DOHH2 (cell line): Measurements from ENCODE around the gene R3HDM4.

Source experiments
- H3F3A ChIP-seq: fragments of 200-600 bp; sonication (generic), shearing (Covaris generic); 2 replicates; pipeline ENCODE4 v1.6.0; 2016; ENCODE audit warnings: antibody characterized with exemption, mild to moderate bottlenecking; ENCODE audit not compliant: control insufficient read depth, insufficient read depth
- H3K27ac ChIP-seq: fragments of 200-600 bp; sonication (generic); 2 replicates; pipeline ENCODE4 v1.5.1; 2014; ENCODE audit warnings: low read depth, mild to moderate bottlenecking, low read length, moderate library complexity
- H3K27me3 ChIP-seq: fragments of 200-600 bp; sonication (generic); 2 replicates; pipeline ENCODE4 v1.6.1; 2014; ENCODE audit warnings: mild to moderate bottlenecking, low read length, mixed read lengths; ENCODE audit not compliant: control insufficient read depth
- H3K36me3 ChIP-seq: fragments of 200-600 bp; sonication (generic); 2 replicates; pipeline ENCODE4 v1.6.1; 2014; ENCODE audit warnings: mild to moderate bottlenecking, low read length, moderate library complexity, mixed read lengths; ENCODE audit not compliant: control insufficient read depth
- H3K4me1 ChIP-seq: fragments of 200-600 bp; sonication (generic); 2 replicates; pipeline ENCODE4 v1.6.1; 2014; ENCODE audit warnings: mild to moderate bottlenecking, low read length, mixed read lengths; ENCODE audit not compliant: control insufficient read depth
- H3K4me2 ChIP-seq: fragments of 200-600 bp; sonication (generic); 2 replicates; pipeline ENCODE4 v1.6.0; 2014; ENCODE audit warnings: mild to moderate bottlenecking, low read length, moderate library complexity
- H3K4me3 ChIP-seq: fragments of 200-600 bp; sonication (generic); 2 replicates; pipeline ENCODE4 v1.5.1; 2014; ENCODE audit warnings: mild to moderate bottlenecking, low read length, mixed read lengths
- H3K79me2 ChIP-seq: fragments of 200-600 bp; sonication (generic); 2 replicates; pipeline ENCODE4 v1.6.1; 2014; ENCODE audit warnings: mild to moderate bottlenecking, low read length, mixed read lengths; ENCODE audit not compliant: control insufficient read depth
- H3K9me2 ChIP-seq: fragments of 200-600 bp; sonication (generic); replicated peaks from 2 replicates; pipeline ENCODE4 v1.6.1; 2014; ENCODE audit warnings: mild to moderate bottlenecking, low read length, mixed read lengths; ENCODE audit not compliant: control insufficient read depth
- H3K9me3 ChIP-seq: fragments of 200-600 bp; sonication (generic); 2 replicates; pipeline ENCODE4 v1.6.1; 2014; ENCODE audit warnings: antibody characterized with exemption, low read length, mixed read lengths; ENCODE audit not compliant: control insufficient read depth, insufficient read depth
- H4K20me1 ChIP-seq: fragments of 200-600 bp; sonication (generic); 2 replicates; pipeline ENCODE4 v1.6.0; 2014; ENCODE audit warnings: low read depth, mild to moderate bottlenecking, antibody characterized with exemption, low read length, moderate library complexity; ENCODE audit not compliant: control insufficient read depth, insufficient read depth
- CTCF ChIP-seq: fragments of 200-600 bp; sonication (generic); IDR thresholded peaks from one replicate; pipeline ENCODE4 v1.5.1; 2014; ENCODE audit warnings: antibody characterized with exemption, mild to moderate bottlenecking, low read depth, low read length; ENCODE audit not compliant: poor library complexity, severe bottlenecking
- EZH2phosphoT487 ChIP-seq: fragments of 200-600 bp; sonication (generic); IDR thresholded peaks from 2 replicates; pipeline ENCODE4 v1.6.1; 2017; ENCODE audit warnings: borderline replicate concordance, mild to moderate bottlenecking, antibody characterized with exemption, low read length, moderate library complexity, mixed read lengths

The R3HDM4 gene

GRCh38 chr19:869245-870177, 43.5 kb downstream of the R3HDM4 start:
- Histone ChIP-seq H3K27ac (no peak overlapping the region), H3F3A (peaks cover 5% of the 10 kb centered on the region; the same call in 1 of the 2 replicates), H3K9me2 (no peaks in the 10 kb centered on the region), H4K20me1 (peaks cover 5% of the 10 kb centered on the region), H3K79me2 (no peaks in the 10 kb centered on the region), H3K4me2 (no peak overlapping the region), H3K4me3 (no peak overlapping the region), H3K36me3 (no peaks in the 10 kb centered on the region), H3K4me1 (peaks cover 12% of the 10 kb centered on the region), H3K27me3 (no peaks in the 10 kb centered on the region), H3K9me3 (no peaks in the 10 kb centered on the region)
- TF ChIP-seq CTCF (no peak), EZH2phosphoT487 (no peak)

- no peaks in the 10 kb centered on the region for H3K27me3 ChIP-seq
- no peak overlapping the region for H3K4me2 ChIP-seq
- no peaks in the 10 kb centered on the region for H3K79me2 ChIP-seq
- H3K27ac ChIP-seq = no peak overlapping the region
- peaks cover 5% of the 10 kb centered on the region for H4K20me1 ChIP-seq
- H3K9me2 ChIP-seq = no peaks in the 10 kb centered on the region
- no peaks in the 10 kb centered on the region for H3K9me3 ChIP-seq
- peaks cover 19% of the 10 kb centered on the region for H3K4me1 ChIP-seq
- H3K4me3 ChIP-seq = no peak overlapping the region
- H3K36me3 ChIP-seq = no peaks in the 10 kb centered on the region
- H3F3A ChIP-seq = peaks cover 5% of the 10 kb centered on the region; the same call in 1 of the 2 replicates
- TF ChIP-seq CTCF = no peak
- TF ChIP-seq EZH2phosphoT487 = no peak
Measured at GRCh38 chr19:868458-869244, 44.4 kb downstream of the R3HDM4 start.

- Histone ChIP-seq H3K4me2 (no peak overlapping the region), H3K9me2 (no peaks in the 10 kb centered on the region), H3K79me2 (no peaks in the 10 kb centered on the region), H3K27me3 (no peaks in the 10 kb centered on the region), H3K4me3 (no peak overlapping the region), H3K27ac (no peak overlapping the region), H4K20me1 (peaks cover 5% of the 10 kb centered on the region), H3K36me3 (no peaks in the 10 kb centered on the region), H3K9me3 (no peaks in the 10 kb centered on the region), H3K4me1 (peaks cover 26% of the 10 kb centered on the region), H3F3A (peaks cover 8% of the 10 kb centered on the region; the same call in 1 of the 2 replicates)
- TF ChIP-seq EZH2phosphoT487 = no peak
Measured at GRCh38 chr19:867855-868457, 45.1 kb downstream of the R3HDM4 start.
